WI38 (cell line): ENCODE measurements around the gene SOX18.
"Not testable (repeated sequence)": the region's sequence is repeated elsewhere in the genome, so short reads cannot be mapped to it uniquely, and the experiment has no call there.

Experiments
- H3K4me3 ChIP-seq: 2 replicates; pipeline ENCODE4 v1.5.1; 2011; ENCODE audit warnings: low read depth, mild to moderate bottlenecking, control low read depth, low read length
- TF ChIP-seq, protein P1 (sequence below): IDR thresholded peaks from 2 replicates; pipeline ENCODE4 v1.5.1; 2012; ENCODE audit warnings: low read depth, mild to moderate bottlenecking, control low read depth, low read length

The SOX18 gene

DNA sequence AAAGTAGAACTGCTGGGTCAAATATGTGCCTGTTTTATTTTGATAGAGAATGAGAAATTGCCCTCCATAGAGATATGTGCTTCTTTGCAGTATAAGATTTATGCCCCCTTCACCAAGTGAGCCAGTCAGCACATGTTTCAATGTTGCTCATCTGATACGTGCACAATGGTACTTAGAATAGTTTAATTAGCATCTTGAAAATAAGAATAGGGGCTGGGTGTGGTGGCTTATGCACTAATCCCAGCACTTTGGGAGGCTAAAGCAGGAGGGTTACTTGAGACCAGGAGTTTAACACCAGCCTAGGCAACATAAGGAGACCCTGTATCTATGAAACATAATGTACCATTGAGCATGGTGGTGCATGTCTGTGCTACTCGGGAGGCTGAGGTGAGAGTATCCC, 33.8 kb downstream of the SOX18 start:
- no peak overlapping the region for H3K4me3 ChIP-seq
- TF ChIP-seq, protein P1, sequence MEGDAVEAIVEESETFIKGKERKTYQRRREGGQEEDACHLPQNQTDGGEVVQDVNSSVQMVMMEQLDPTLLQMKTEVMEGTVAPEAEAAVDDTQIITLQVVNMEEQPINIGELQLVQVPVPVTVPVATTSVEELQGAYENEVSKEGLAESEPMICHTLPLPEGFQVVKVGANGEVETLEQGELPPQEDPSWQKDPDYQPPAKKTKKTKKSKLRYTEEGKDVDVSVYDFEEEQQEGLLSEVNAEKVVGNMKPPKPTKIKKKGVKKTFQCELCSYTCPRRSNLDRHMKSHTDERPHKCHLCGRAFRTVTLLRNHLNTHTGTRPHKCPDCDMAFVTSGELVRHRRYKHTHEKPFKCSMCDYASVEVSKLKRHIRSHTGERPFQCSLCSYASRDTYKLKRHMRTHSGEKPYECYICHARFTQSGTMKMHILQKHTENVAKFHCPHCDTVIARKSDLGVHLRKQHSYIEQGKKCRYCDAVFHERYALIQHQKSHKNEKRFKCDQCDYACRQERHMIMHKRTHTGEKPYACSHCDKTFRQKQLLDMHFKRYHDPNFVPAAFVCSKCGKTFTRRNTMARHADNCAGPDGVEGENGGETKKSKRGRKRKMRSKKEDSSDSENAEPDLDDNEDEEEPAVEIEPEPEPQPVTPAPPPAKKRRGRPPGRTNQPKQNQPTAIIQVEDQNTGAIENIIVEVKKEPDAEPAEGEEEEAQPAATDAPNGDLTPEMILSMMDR: no peak

DNA sequence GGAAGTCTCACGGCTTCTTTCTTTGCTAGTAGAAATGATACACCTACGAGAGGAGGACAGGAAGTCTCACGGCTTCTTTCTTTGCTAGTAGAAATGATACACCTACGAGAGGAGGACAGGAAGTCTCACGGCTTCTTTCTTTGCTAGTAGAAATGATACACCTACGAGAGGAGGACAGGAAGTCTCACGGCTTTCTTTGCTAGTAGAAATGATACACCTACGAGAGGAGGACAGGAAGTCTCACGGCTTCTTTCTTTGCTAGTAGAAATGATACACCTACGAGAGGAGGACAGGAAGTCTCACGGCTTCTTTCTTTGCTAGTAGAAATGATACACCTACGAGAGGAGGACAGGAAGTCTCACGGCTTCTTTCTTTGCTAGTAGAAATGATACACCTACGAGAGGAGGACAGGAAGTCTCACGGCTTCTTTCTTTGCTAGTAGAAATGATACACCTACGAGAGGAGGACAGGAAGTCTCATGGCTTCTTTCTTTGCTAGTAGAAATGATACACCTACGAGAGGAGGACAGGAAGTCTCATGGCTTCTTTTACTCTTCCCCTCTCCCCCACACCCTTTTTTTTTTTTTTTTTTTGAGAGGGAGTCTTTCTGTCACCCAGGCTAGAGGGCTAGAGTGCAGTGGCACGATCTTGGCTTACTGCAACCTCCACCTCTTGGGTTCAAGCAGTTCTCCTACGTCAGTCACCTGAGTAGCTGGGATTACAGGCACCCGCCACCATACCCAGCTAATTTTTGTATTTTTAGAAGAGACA, 36.9 kb downstream of the SOX18 start:
- H3K4me3 ChIP-seq: not testable (repeated sequence)

DNA sequence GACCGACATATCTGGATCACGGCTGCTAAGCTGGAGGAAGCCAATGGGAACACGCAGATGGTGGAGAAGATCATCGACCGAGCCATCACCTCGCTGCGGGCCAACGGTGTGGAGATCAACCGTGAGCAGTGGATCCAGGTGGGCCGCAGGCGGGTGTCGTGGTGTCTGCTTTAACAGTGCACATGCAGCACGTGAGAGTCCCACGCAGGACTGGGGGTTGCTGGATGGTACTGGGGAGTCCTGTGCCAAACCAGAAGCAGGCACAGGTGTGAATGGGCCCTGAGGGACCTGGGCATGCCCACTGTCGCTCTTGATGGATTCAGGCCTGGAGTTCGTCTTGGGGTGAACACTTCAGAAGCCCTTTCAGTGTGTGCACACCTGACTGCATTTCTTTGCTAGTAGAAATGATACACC, 38.1 kb downstream of the SOX18 start:
- TF ChIP-seq, protein P1: no peak
- H3K4me3 ChIP-seq: no peak overlapping the region

DNA sequence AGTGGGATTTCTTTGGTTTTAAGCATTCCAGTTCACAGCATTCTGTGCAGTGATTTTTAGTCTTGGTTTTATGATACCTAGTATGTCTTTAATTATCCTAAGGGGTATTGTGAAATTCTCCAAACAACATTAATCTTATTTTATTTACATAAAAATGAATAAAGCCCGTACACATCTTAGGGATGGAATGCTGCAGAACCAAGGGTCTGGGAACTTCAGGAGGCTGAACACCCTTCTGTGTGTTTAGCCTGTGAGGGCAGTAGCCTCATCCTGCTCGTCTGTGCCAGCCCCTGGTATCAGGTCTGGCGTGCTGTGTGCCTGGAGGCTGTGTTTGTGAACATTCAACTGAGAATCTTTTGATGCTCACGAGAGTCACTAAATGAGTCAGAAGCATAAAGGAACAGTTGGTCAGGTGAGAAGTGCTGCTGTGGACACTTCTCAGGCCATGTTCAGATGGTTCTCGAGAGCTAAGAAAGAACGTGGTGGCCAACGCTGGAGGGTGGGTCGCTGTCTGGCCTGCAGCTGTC, 38.7 kb downstream of the SOX18 start:
- TF ChIP-seq, protein P1: no peak
- H3K4me3 ChIP-seq: no peak overlapping the region

DNA sequence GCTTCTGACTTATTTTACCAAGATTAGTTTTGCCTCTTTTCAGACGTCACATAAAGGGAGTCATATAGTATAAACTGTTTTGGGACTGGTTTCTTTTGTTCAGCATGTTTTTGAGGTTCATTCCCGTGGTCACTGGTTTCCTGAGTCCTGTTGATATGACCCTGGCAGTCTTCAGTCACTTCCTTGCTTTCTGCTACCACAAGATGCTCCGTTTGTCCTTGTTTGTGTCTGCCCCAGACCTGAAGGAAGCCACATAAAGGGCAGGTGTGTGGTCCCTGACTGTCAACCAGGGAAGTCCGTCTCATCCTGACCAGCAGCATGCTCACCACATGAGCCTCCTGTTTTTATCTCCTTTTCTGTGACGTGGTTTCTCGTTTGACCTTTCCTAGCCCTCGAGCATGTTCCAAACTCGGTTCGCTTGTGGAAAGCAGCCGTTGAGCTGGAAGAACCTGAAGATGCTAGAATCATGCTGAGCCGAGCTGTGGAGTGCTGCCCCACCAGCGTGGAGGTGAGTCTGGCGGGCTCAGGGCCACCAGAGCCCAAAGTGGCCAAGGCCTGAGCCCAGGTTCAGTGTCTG, 39.5 kb downstream of the SOX18 start:
- TF ChIP-seq, protein P1: no peak
- no peak overlapping the region for H3K4me3 ChIP-seq

DNA sequence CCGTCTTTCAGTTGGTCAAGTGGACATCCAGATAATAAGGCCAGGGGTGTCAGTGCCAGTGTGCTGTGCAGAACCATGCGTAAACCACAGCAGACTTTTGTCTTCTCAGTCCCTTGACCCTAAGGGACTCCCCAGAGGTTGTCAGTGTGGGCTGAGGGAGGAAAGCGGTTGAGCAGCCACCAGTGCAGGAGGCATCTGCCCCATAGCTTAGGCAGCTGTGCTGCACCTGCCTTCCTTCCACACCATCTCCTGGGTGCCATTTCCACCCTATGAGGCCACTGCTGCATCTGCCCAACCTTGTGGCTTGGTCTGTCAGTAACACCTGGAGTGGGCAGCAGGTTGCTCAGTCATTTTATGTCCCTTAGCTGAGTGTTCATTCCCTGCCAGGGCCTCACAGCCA, 42.5 kb downstream of the SOX18 start:
- TF ChIP-seq, protein P1: no peak

DNA sequence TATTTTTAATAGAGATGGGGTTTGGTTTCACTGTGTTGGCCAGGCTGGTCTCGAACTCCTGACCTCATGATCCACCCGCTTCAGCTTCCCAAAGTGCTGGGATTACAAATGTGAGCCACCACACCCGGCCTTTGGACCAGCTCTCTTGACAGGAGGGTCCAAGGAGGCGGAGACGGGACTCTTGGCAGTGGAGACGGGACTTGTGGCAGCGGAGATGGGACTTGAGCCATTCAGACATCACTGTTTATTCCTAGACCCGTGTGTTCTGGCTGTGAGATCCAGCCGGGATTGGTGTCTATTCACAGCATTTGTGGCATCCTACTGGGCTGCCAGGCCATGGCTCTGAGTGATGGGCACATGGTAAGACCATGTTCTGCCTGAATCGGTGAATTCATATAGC, 42.9 kb downstream of the SOX18 start:
- H3K4me3 ChIP-seq: no peak overlapping the region
- TF ChIP-seq, protein P1: no peak

More for the DNA sequence above, 42.5 kb downstream of the SOX18 start:
- no peak overlapping the region for H3K4me3 ChIP-seq
